Panc1 (cell line): ENCODE data around the gene SLC32A1. TPM values are rescaled to one million over a fixed set of nuclear protein-coding genes. Genes with fewer than 3 reads are reported as not detected.
A peak's percentile ranks its signal among the peaks of the same experiment; 100 is the strongest.

ENCODE experiments used
- ATAC-seq: fragments of 200-7000 bp; cut with Tn5 transposase; 2 replicates; pipeline ENCODE4 v1.9.1; 2020; ENCODE audit warnings: mild to moderate bottlenecking, moderate library complexity
- BruUV-seq: library from RNA; stranded (reverse); fragments of 400-500 nt; replicated peaks from 2 replicates; lab custom pipeline; 2021; lab: Mats Ljungman, UMichigan
- CTCF ChIA-PET: fragments of 300-600 bp; sonication (Branson Sonifier 250); formaldehyde crosslinking; loops from one replicate; lab custom pipeline; 2022; ENCODE audit warnings: antibody characterized with exemption; lab: Charles Lee
- POLR2A ChIA-PET: fragments of 300-600 bp; sonication (Branson Sonifier 250); formaldehyde crosslinking; loops from one replicate; lab custom pipeline; 2022; ENCODE audit warnings: antibody characterized with exemption; lab: Charles Lee
- DNase-seq: peaks from one replicate; pipeline ENCODE4 v3.0.0-alpha.2; 2010; ENCODE audit warnings: low read depth, low spot score
- H3K27ac ChIP-seq: 2 replicates; pipeline ENCODE4 v1.5.1; 2011; ENCODE audit warnings: mild to moderate bottlenecking, low read length, inconsistent platforms
- H3K27me3 ChIP-seq: fragments of 200-500 bp; sonication (Bioruptor generic); 2 replicates; pipeline ENCODE4 v1.6.0; 2014; ENCODE audit warnings: low read length, inconsistent platforms; ENCODE audit not compliant: control insufficient read depth, insufficient read depth
- H3K36me3 ChIP-seq: fragments of 200-500 bp; sonication (Bioruptor generic); 2 replicates; pipeline ENCODE4 v1.5.1; 2014; ENCODE audit warnings: inconsistent platforms, mild to moderate bottlenecking, low read length, moderate library complexity; ENCODE audit not compliant: control insufficient read depth, insufficient read depth
- H3K4me1 ChIP-seq: 2 replicates; pipeline ENCODE4 v1.5.1; 2011; ENCODE audit warnings: inconsistent platforms, mild to moderate bottlenecking, low read length, moderate library complexity; ENCODE audit not compliant: control insufficient read depth, insufficient read depth
- H3K4me3 ChIP-seq, 2 experiments: 2 replicates each; pipeline ENCODE4 v1.5.1; 2011 to 2012; ENCODE audit warnings: low read depth in 2 of 2, low read length in 2 of 2, mild to moderate bottlenecking in 2 of 2, inconsistent platforms in 1 of 2, moderate library complexity in 1 of 2
- H3K9me3 ChIP-seq: fragments of 200-500 bp; sonication (Bioruptor generic); 2 replicates; pipeline ENCODE4 v1.5.1; 2014; ENCODE audit warnings: low read depth, mild to moderate bottlenecking, inconsistent platforms, low read length, moderate library complexity; ENCODE audit not compliant: control insufficient read depth, insufficient read depth
- POLR2AphosphoS5 ChIP-seq: IDR thresholded peaks from 2 replicates; pipeline ENCODE4 v1.6.1; 2012; ENCODE audit warnings: mild to moderate bottlenecking, low read depth, low read length, moderate library complexity
- SIN3A ChIP-seq: IDR thresholded peaks from 2 replicates; pipeline ENCODE4 v1.6.1; 2012; ENCODE audit warnings: low read depth, mild to moderate bottlenecking, low read length, moderate library complexity, borderline replicate concordance; ENCODE audit not compliant: insufficient read depth
- TCF7L2 ChIP-seq: IDR thresholded peaks from 2 replicates; pipeline ENCODE4 v1.6.1; 2011; ENCODE audit warnings: mild to moderate bottlenecking, low read depth, low read length, inconsistent platforms
- in situ Hi-C: cut with HindIII; loops from 2 replicates; pipeline ENCODE4 v1.10.0; 2016; ENCODE audit warnings: low sequenced_read_pairs, low pct_unique_long_range_greater_than_20kb
- intact Hi-C: fragments of 100-400 bp; cut with micrococcal nuclease; formaldehyde crosslinking; loops from one replicate; pipeline ENCODE4 v1.10.0; 2022; ENCODE audit not compliant: unreplicated experiment
- total RNA-seq: library from RNA; stranded (reverse); gene quantifications from one replicate; pipeline ENCODE4 v1.2.1, GENCODE V29; 2021; ENCODE audit not compliant: unreplicated experiment
- TF ChIP-seq, protein P1 (sequence below): fragments of 450-650 bp; IDR thresholded peaks from 2 replicates; pipeline ENCODE4 v1.5.1; 2017; ENCODE audit warnings: mild to moderate bottlenecking
- TF ChIP-seq, protein P2 (sequence below), 2 experiments: IDR thresholded peaks; 2 replicates each; pipeline ENCODE4 v1.6.1; 2011 to 2012; ENCODE audit warnings: low read depth in 2 of 2, control low read depth in 1 of 2, low read length in 1 of 2, mild to moderate bottlenecking in 1 of 2, moderate library complexity in 1 of 2; ENCODE audit not compliant: insufficient read depth in 1 of 2

SLC32A1 gene
- total RNA-seq, 1 experiment from 2014 or later, result not detected

DNA sequence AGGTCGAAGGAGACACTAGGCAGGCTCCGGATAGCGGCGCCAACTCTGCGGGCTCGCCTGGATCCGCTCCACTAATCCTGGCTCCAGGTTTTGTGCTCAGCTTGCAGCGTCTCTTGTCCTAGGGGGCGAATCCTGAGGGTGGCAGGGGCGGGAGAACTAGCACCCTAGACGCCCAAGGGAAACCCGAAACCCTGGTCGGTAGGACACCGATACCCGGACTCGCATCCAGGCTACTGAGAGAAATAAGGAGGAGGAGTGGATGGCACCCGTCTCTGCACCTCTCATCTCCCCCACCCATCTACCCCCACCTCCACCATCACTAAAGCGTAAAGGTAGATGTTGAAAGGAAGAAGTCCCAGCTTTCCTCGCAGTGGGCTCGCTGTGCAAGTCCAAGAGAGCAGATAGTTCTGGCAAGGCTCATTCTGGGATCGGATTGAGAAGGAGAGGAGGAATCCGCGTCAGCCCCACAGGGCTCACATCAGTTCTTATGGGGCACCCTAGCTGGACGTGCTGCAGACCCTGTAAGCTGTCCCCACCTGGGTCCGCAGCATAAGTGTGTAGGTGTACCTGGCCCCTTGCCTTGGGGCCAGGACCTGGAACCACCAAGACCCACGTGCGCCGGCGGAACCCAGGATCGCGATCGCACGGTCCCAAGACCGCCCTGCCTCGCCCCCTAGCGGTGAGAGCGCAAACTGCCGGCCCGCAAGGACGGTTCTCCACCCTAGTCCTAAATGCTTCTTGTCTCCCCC lies 6.9 kb downstream of the SLC32A1 start:
- CTCF ChIA-PET, result no interaction called here
- Histone ChIP-seq H3K36me3 (no peaks in the 10 kb centered on the region), H3K27me3 (peaks cover 41% of the 10 kb centered on the region), H3K9me3 (no peaks in the 10 kb centered on the region), H3K27ac (no peak overlapping the region), H3K4me1 (peaks cover 6% of the 10 kb centered on the region; the same call in 1 of the 2 replicates), H3K4me3 (peak overlapping the region; percentile 33 to 52)
- no TSS peak for BruUV-seq
- ATAC-seq, result peak; percentile 90
- POLR2A ChIA-PET, result no interaction called here
- DNase-seq, result peak; percentile 51
- TF ChIP-seq, protein P1, sequence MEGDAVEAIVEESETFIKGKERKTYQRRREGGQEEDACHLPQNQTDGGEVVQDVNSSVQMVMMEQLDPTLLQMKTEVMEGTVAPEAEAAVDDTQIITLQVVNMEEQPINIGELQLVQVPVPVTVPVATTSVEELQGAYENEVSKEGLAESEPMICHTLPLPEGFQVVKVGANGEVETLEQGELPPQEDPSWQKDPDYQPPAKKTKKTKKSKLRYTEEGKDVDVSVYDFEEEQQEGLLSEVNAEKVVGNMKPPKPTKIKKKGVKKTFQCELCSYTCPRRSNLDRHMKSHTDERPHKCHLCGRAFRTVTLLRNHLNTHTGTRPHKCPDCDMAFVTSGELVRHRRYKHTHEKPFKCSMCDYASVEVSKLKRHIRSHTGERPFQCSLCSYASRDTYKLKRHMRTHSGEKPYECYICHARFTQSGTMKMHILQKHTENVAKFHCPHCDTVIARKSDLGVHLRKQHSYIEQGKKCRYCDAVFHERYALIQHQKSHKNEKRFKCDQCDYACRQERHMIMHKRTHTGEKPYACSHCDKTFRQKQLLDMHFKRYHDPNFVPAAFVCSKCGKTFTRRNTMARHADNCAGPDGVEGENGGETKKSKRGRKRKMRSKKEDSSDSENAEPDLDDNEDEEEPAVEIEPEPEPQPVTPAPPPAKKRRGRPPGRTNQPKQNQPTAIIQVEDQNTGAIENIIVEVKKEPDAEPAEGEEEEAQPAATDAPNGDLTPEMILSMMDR, result peak; percentile 99
- TF ChIP-seq TCF7L2 (no peak), POLR2AphosphoS5 (no peak), SIN3A (no peak)
- TF ChIP-seq, protein P2, sequence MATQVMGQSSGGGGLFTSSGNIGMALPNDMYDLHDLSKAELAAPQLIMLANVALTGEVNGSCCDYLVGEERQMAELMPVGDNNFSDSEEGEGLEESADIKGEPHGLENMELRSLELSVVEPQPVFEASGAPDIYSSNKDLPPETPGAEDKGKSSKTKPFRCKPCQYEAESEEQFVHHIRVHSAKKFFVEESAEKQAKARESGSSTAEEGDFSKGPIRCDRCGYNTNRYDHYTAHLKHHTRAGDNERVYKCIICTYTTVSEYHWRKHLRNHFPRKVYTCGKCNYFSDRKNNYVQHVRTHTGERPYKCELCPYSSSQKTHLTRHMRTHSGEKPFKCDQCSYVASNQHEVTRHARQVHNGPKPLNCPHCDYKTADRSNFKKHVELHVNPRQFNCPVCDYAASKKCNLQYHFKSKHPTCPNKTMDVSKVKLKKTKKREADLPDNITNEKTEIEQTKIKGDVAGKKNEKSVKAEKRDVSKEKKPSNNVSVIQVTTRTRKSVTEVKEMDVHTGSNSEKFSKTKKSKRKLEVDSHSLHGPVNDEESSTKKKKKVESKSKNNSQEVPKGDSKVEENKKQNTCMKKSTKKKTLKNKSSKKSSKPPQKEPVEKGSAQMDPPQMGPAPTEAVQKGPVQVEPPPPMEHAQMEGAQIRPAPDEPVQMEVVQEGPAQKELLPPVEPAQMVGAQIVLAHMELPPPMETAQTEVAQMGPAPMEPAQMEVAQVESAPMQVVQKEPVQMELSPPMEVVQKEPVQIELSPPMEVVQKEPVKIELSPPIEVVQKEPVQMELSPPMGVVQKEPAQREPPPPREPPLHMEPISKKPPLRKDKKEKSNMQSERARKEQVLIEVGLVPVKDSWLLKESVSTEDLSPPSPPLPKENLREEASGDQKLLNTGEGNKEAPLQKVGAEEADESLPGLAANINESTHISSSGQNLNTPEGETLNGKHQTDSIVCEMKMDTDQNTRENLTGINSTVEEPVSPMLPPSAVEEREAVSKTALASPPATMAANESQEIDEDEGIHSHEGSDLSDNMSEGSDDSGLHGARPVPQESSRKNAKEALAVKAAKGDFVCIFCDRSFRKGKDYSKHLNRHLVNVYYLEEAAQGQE (IDR thresholded peaks at IDR 0.05; ENCODE audit: insufficient read depth in 1 of 2, low read depth in 2 of 2, low read length in 1 of 2), result no peak
- intact Hi-C loops (loop anchor here (5.0 kb wide), 1 partner anchor 84 kb away; no protein-coding TSS in a partner anchor), in situ Hi-C loops (no loop called here)

DNA sequence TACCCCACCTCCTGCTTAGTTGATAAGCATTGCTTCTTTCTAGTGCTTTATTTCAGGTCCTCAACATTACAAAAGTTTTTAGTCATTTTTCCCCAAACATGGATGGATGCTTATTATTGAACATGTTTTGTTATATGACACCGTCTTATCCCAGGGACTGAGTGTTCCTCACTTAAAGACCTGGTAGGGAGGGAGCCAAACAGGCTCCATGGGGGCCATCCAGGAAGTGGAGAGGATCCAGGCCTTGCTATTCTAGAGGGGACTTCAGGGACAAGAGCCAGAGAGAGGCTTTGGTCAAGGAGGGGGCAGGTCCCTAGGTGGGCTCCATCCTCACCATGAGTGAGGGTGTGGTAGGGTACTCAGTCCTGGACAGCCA lies 7.4 kb downstream of the SLC32A1 start:
- Histone ChIP-seq H3K36me3 (no peaks in the 10 kb centered on the region), H3K4me1 (peaks cover 6% of the 10 kb centered on the region; the same call in 1 of the 2 replicates), H3K4me3 (no peak overlapping the region), H3K9me3 (no peaks in the 10 kb centered on the region), H3K27me3 (peaks cover 41% of the 10 kb centered on the region), H3K27ac (no peak overlapping the region)
- in situ Hi-C loops, result no loop called here
- peak; percentile 14 for ATAC-seq
- ChIA-PET CTCF (no interaction called here), POLR2A (no interaction called here)
- no TSS peak for BruUV-seq
- DNase-seq, result no peak
- intact Hi-C loops, result loop anchor here (5.0 kb wide), 1 partner anchor 84 kb away; no protein-coding TSS in a partner anchor
- TF ChIP-seq TCF7L2 (no peak), SIN3A (no peak), POLR2AphosphoS5 (no peak)
- TF ChIP-seq, protein P1, result no peak; the same call in none of the 2 replicates
- TF ChIP-seq, protein P2 (IDR thresholded peaks at IDR 0.05; ENCODE audit: insufficient read depth in 1 of 2, low read depth in 2 of 2, low read length in 1 of 2), result no peak
